ENCODE data around the gene SLC5A1.

GRCh38 chr22:32083000-32083399, 39.9 kb downstream of the SLC5A1 start:
- TF ChIP-seq CTCF (IDR thresholded peaks at IDR 0.05) = no peak
- TF ChIP-seq POLR2A (IDR thresholded peaks at IDR 0.05) = no peak
